Neural cell (in vitro differentiated cells): ENCODE results near the gene KRTDAP. TPM values are rescaled to one million over a fixed set of nuclear protein-coding genes. Genes with fewer than 3 reads are reported as not detected.

Source experiments
- H2AFZ ChIP-seq: fragments of 200-600, 300-800 bp; sonication (generic), shearing (Covaris generic); 2 replicates; pipeline ENCODE4 v1.6.0; 2014; ENCODE audit warnings: low read depth, mild to moderate bottlenecking, antibody characterized with exemption, low read length, moderate library complexity
- H3F3A ChIP-seq: fragments of 200-600 bp; shearing (Covaris generic); 2 replicates; pipeline ENCODE4 v1.6.1; 2016; ENCODE audit warnings: mild to moderate bottlenecking, moderate library complexity, mixed read lengths, antibody characterized with exemption, low read length; ENCODE audit not compliant: insufficient read depth, poor library complexity, severe bottlenecking
- H3K27ac ChIP-seq: fragments of 200-600, 300-800 bp; sonication (generic), shearing (Covaris generic); 2 replicates; pipeline ENCODE4 v1.5.1; 2014; ENCODE audit warnings: mild to moderate bottlenecking, low read length, moderate library complexity
- H3K27me3 ChIP-seq: fragments of 300-800, 200-600 bp; sonication (generic), shearing (Covaris generic); 2 replicates; pipeline ENCODE4 v1.6.0; 2014; ENCODE audit warnings: mild to moderate bottlenecking, low read depth, low read length, moderate library complexity; ENCODE audit not compliant: insufficient read depth
- H3K36me3 ChIP-seq: fragments of 300-800, 200-600 bp; sonication (generic), shearing (Covaris generic); 2 replicates; pipeline ENCODE4 v1.5.1; 2014; ENCODE audit warnings: mild to moderate bottlenecking, antibody characterized with exemption, low read length, moderate library complexity; ENCODE audit not compliant: insufficient read depth
- H3K4me2 ChIP-seq: fragments of 300-800, 200-600 bp; sonication (generic), shearing (Covaris generic); 2 replicates; pipeline ENCODE4 v1.6.0; 2014; ENCODE audit warnings: mild to moderate bottlenecking, low read length
- H3K4me3 ChIP-seq: fragments of 300-800, 200-600 bp; sonication (generic), shearing (Covaris generic); 2 replicates; pipeline ENCODE4 v1.5.1; 2014; ENCODE audit warnings: mild to moderate bottlenecking, low read length, moderate library complexity
- H3K79me2 ChIP-seq: fragments of 200-600 bp; shearing (Covaris generic); replicated peaks from 2 replicates; pipeline ENCODE4 v1.6.0; 2014; ENCODE audit warnings: mild to moderate bottlenecking, low read length, moderate library complexity; ENCODE audit not compliant: insufficient read depth
- H3K9ac ChIP-seq: fragments of 300-800, 200-600 bp; sonication (generic), shearing (Covaris generic); 2 replicates; pipeline ENCODE4 v1.6.1; 2016; ENCODE audit warnings: mild to moderate bottlenecking, low read length, mixed read lengths
- H3K9me2 ChIP-seq: fragments of 200-600 bp; shearing (Covaris generic); 2 replicates; pipeline ENCODE4 v1.6.1; 2016; ENCODE audit warnings: mild to moderate bottlenecking, low read length, mixed read lengths; ENCODE audit not compliant: insufficient read depth
- H3K9me3 ChIP-seq: fragments of 200-600, 300-800 bp; sonication (generic), shearing (Covaris generic); 2 replicates; pipeline ENCODE4 v1.6.1; 2016; ENCODE audit warnings: mild to moderate bottlenecking, mixed run types, low read length, moderate library complexity, mixed read lengths
- H4K20me1 ChIP-seq: fragments of 200-600 bp; shearing (Covaris generic); 2 replicates; pipeline ENCODE4 v1.6.1; 2016; ENCODE audit warnings: mild to moderate bottlenecking, mixed run types; ENCODE audit not compliant: insufficient read depth
- EP300 ChIP-seq: fragments of 450-650 bp; conservative IDR thresholded peaks from 2 replicates; pipeline ENCODE4 v1.6.1; 2014; ENCODE audit warnings: antibody characterized with exemption, mild to moderate bottlenecking, moderate library complexity; ENCODE audit not compliant: poor library complexity, severe bottlenecking
- EZH2 ChIP-seq: fragments of 200-600, 300-800 bp; shearing (Covaris generic), sonication (generic); IDR thresholded peaks from 2 replicates; pipeline ENCODE4 v1.6.1; 2014; ENCODE audit warnings: antibody characterized with exemption, low read length, borderline replicate concordance, mild to moderate bottlenecking; ENCODE audit not compliant: insufficient read depth, poor library complexity, severe bottlenecking
- MXI1 ChIP-seq: fragments of 450-650 bp; conservative IDR thresholded peaks from 2 replicates; pipeline ENCODE4 v1.6.1; 2014; ENCODE audit warnings: antibody characterized with exemption, mild to moderate bottlenecking; ENCODE audit not compliant: poor library complexity, severe bottlenecking
- POLR2AphosphoS5 ChIP-seq: IDR thresholded peaks from 2 replicates; pipeline ENCODE4 v1.6.1; 2012
- RAD21 ChIP-seq: fragments of 450-650 bp; conservative IDR thresholded peaks from 2 replicates; pipeline ENCODE4 v1.6.1; 2014; ENCODE audit warnings: antibody characterized with exemption, mild to moderate bottlenecking, moderate library complexity
- SMC3 ChIP-seq: fragments of 450-650 bp; conservative IDR thresholded peaks from 2 replicates; pipeline ENCODE4 v1.6.1; 2014; ENCODE audit warnings: antibody characterized with exemption, mild to moderate bottlenecking, moderate library complexity; ENCODE audit not compliant: poor library complexity
- TAF1 ChIP-seq: IDR thresholded peaks from 2 replicates; pipeline ENCODE4 v1.6.1; 2012; ENCODE audit warnings: low read depth
- polyA plus RNA-seq: library from polyadenylated mRNA; depleted of rRNA; stranded (reverse); fragments of >200 nt; gene quantifications from 2 replicates; pipeline ENCODE4 v1.2.3, GENCODE V29; 2014
- TF ChIP-seq, protein P1 (sequence below): fragments of 450-650 bp; IDR thresholded peaks from 2 replicates; pipeline ENCODE4 v1.5.1; 2014; ENCODE audit warnings: antibody characterized with exemption, mild to moderate bottlenecking, moderate library complexity; ENCODE audit not compliant: poor library complexity, severe bottlenecking
- TF ChIP-seq, protein P2 (sequence below): IDR thresholded peaks from 2 replicates; pipeline ENCODE4 v1.6.1; 2012; ENCODE audit warnings: borderline replicate concordance

KRTDAP gene
- polyA plus RNA-seq, 1 donor from 2014 or later = not detected

DNA sequence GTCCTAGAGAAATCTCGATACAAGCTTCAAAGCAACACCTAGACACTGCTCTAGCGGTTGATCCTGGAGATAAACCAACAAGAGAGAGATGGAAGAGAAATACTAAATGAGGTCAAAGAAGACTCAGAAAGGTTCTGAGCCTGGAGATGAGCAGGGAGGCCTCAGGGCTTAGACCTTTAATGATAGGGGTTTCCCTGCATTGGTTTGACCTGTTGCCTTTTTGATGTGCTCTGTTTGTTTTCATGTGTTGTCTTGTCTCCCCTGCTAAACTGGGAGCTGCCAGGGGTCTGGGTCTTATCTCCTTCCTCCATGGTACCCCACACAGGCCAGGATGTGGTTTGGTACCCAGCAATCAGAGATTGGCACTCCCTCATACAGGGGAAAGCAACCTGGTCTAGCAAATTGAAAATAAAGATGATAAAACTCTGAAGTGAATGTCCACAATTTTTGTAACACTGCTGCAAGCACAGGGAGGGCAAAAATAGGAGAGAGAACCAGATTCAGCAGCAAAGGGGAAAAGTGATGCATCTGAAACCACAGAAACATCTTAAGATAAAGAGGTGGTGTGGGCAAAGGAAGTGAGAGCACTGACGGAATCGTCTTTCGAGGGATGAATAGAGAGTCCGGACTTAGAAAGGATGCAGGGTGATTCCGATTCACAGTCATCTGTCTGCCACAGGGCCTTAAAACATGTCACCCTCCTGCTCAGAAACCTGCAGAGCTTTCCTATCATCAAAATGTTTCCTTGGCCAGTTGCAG, 38.7 kb downstream of the KRTDAP start:
- Histone ChIP-seq H3K9me2 (no peaks in the 10 kb centered on the region), H3K4me3 (no peak overlapping the region), H3K9me3 (no peaks in the 10 kb centered on the region), H2AFZ (no peak overlapping the region), H3K27me3 (no peaks in the 10 kb centered on the region), H3K27ac (no peak overlapping the region), H3F3A (no peaks in the 10 kb centered on the region), H3K4me2 (no peak overlapping the region), H3K36me3 (no peaks in the 10 kb centered on the region), H3K9ac (no peak overlapping the region), H4K20me1 (no peaks in the 10 kb centered on the region), H3K79me2 (no peaks in the 10 kb centered on the region)
- TF ChIP-seq EP300 (no peak), RAD21 (no peak), MXI1 (no peak), TAF1 (no peak), EZH2 (no peak), SMC3 (no peak), POLR2AphosphoS5 (no peak)
- TF ChIP-seq, protein P1, sequence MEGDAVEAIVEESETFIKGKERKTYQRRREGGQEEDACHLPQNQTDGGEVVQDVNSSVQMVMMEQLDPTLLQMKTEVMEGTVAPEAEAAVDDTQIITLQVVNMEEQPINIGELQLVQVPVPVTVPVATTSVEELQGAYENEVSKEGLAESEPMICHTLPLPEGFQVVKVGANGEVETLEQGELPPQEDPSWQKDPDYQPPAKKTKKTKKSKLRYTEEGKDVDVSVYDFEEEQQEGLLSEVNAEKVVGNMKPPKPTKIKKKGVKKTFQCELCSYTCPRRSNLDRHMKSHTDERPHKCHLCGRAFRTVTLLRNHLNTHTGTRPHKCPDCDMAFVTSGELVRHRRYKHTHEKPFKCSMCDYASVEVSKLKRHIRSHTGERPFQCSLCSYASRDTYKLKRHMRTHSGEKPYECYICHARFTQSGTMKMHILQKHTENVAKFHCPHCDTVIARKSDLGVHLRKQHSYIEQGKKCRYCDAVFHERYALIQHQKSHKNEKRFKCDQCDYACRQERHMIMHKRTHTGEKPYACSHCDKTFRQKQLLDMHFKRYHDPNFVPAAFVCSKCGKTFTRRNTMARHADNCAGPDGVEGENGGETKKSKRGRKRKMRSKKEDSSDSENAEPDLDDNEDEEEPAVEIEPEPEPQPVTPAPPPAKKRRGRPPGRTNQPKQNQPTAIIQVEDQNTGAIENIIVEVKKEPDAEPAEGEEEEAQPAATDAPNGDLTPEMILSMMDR = no peak
- TF ChIP-seq, protein P2, sequence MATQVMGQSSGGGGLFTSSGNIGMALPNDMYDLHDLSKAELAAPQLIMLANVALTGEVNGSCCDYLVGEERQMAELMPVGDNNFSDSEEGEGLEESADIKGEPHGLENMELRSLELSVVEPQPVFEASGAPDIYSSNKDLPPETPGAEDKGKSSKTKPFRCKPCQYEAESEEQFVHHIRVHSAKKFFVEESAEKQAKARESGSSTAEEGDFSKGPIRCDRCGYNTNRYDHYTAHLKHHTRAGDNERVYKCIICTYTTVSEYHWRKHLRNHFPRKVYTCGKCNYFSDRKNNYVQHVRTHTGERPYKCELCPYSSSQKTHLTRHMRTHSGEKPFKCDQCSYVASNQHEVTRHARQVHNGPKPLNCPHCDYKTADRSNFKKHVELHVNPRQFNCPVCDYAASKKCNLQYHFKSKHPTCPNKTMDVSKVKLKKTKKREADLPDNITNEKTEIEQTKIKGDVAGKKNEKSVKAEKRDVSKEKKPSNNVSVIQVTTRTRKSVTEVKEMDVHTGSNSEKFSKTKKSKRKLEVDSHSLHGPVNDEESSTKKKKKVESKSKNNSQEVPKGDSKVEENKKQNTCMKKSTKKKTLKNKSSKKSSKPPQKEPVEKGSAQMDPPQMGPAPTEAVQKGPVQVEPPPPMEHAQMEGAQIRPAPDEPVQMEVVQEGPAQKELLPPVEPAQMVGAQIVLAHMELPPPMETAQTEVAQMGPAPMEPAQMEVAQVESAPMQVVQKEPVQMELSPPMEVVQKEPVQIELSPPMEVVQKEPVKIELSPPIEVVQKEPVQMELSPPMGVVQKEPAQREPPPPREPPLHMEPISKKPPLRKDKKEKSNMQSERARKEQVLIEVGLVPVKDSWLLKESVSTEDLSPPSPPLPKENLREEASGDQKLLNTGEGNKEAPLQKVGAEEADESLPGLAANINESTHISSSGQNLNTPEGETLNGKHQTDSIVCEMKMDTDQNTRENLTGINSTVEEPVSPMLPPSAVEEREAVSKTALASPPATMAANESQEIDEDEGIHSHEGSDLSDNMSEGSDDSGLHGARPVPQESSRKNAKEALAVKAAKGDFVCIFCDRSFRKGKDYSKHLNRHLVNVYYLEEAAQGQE = no peak

- no peak overlapping the region for H3K4me3 ChIP-seq
- no peak overlapping the region for H3K27ac ChIP-seq
- no peak overlapping the region for H3K4me2 ChIP-seq
- no peaks in the 10 kb centered on the region for H3K9me3 ChIP-seq
- H3K27me3 ChIP-seq = no peaks in the 10 kb centered on the region
- H3F3A ChIP-seq = no peaks in the 10 kb centered on the region
- no peaks in the 10 kb centered on the region for H3K9me2 ChIP-seq
- H3K79me2 ChIP-seq = no peaks in the 10 kb centered on the region
- TF ChIP-seq MXI1 = no peak
- no peak for TF ChIP-seq TAF1
- TF ChIP-seq, protein P1 = no peak
- TF ChIP-seq EZH2 = no peak
- no peak for TF ChIP-seq RAD21
- TF ChIP-seq SMC3 = no peak
- TF ChIP-seq POLR2AphosphoS5 = no peak
- TF ChIP-seq, protein P2 = no peak
- TF ChIP-seq EP300 = no peak
- no peaks in the 10 kb centered on the region for H3K36me3 ChIP-seq
- no peak overlapping the region for H2AFZ ChIP-seq
- no peak overlapping the region for H3K9ac ChIP-seq
- no peaks in the 10 kb centered on the region for H4K20me1 ChIP-seq
Observed at GRCh38 chr19:35449359-35450043, 40.8 kb downstream of the KRTDAP start.
